Nephron (organoid): ENCODE measurements around the gene CDC25A.

Experiments
- H3K27ac Mint-ChIP-seq, 3 experiments: 2 replicates each; pipeline ENCODE4 v1.8.0; 2020; ENCODE audit warnings: mixed read lengths in 3 of 3, mild to moderate bottlenecking in 2 of 3, moderate library complexity in 1 of 3
- H3K27me3 Mint-ChIP-seq: 2 replicates; pipeline ENCODE4 v1.8.0; 2021; ENCODE audit warnings: low read depth, mild to moderate bottlenecking, moderate library complexity, mixed read lengths
- H3K36me3 Mint-ChIP-seq: 2 replicates; pipeline ENCODE4 v1.8.0; 2020; ENCODE audit warnings: low read depth, mixed read lengths
- H3K4me1 Mint-ChIP-seq: 2 replicates; pipeline ENCODE4 v1.8.0; 2020; ENCODE audit warnings: mixed read lengths
- H3K4me3 Mint-ChIP-seq, 3 experiments: 2 replicates each; pipeline ENCODE4 v1.8.0; 2020; ENCODE audit warnings: mild to moderate bottlenecking in 3 of 3, mixed read lengths in 3 of 3, moderate library complexity in 2 of 3
- H3K9me3 Mint-ChIP-seq: 2 replicates; pipeline ENCODE4 v1.8.0; 2020; ENCODE audit warnings: mixed read lengths
- TF ChIP-seq, protein P1 (sequence below), 3 experiments: fragments of 200-600 bp; sonication (generic); IDR thresholded peaks; one replicate each; pipeline ENCODE4 v1.5.0; 2021; ENCODE audit warnings: antibody characterized with exemption in 3 of 3; ENCODE audit not compliant: unreplicated experiment in 3 of 3

CDC25A gene

GRCh38 chr3:48156163-48156562 lies 32.1 kb downstream of the CDC25A start:
- Mint-ChIP-seq H3K4me3 (no peak overlapping the region), H3K9me3 (no peaks in the 10 kb centered on the region), H3K36me3 (peaks cover 32% of the 10 kb centered on the region), H3K27me3 (no peaks in the 10 kb centered on the region), H3K27ac (peak overlapping the region in 2 of 3 experiments; percentile 31 to 58), H3K4me1 (peaks cover 33% of the 10 kb centered on the region)
- TF ChIP-seq, protein P1, sequence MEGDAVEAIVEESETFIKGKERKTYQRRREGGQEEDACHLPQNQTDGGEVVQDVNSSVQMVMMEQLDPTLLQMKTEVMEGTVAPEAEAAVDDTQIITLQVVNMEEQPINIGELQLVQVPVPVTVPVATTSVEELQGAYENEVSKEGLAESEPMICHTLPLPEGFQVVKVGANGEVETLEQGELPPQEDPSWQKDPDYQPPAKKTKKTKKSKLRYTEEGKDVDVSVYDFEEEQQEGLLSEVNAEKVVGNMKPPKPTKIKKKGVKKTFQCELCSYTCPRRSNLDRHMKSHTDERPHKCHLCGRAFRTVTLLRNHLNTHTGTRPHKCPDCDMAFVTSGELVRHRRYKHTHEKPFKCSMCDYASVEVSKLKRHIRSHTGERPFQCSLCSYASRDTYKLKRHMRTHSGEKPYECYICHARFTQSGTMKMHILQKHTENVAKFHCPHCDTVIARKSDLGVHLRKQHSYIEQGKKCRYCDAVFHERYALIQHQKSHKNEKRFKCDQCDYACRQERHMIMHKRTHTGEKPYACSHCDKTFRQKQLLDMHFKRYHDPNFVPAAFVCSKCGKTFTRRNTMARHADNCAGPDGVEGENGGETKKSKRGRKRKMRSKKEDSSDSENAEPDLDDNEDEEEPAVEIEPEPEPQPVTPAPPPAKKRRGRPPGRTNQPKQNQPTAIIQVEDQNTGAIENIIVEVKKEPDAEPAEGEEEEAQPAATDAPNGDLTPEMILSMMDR (IDR thresholded peaks at IDR 0.05; ENCODE audit: unreplicated experiment in 3 of 3), result no peak

DNA sequence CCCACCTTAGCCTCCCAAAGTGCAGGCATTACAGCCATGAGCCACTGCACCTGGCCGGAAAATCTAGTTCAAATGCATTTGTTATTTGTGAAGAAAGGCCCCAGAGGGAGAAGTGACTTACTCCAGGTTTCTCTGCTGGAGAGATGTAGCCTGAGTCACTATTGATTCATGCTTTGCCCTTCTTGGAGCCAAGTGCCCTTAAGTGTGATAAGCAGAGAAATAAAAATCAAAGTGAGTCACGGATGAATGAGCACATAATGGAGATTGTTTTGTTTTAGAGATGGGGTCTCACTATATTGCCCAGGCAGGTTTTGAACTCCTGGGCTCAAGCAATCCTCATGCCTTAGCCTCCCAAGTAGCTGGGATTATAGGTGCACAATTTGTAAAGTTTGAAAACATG lies 33.1 kb downstream of the CDC25A start:
- no peak overlapping the region for H3K4me3 Mint-ChIP-seq
- H3K36me3 Mint-ChIP-seq, result peaks cover 26% of the 10 kb centered on the region
- peaks cover 37% of the 10 kb centered on the region for H3K4me1 Mint-ChIP-seq
- H3K9me3 Mint-ChIP-seq, result no peaks in the 10 kb centered on the region
- TF ChIP-seq, protein P1 (IDR thresholded peaks at IDR 0.05; ENCODE audit: unreplicated experiment in 3 of 3), result no peak
- H3K27ac Mint-ChIP-seq, result peak overlapping the region in 1 of 3 experiments; percentile 81
- H3K27me3 Mint-ChIP-seq, result no peaks in the 10 kb centered on the region

GRCh38 chr3:48151807-48152427 lies 36.3 kb downstream of the CDC25A start:
- Mint-ChIP-seq H3K27me3 (no peaks in the 10 kb centered on the region), H3K4me3 (no peak overlapping the region), H3K4me1 (peaks cover 31% of the 10 kb centered on the region), H3K9me3 (no peaks in the 10 kb centered on the region), H3K36me3 (no peaks in the 10 kb centered on the region), H3K27ac (peak overlapping the region; percentile 61 to 77 (median 76))
- TF ChIP-seq, protein P1 (IDR thresholded peaks at IDR 0.05; ENCODE audit: unreplicated experiment in 3 of 3), result no peak

GRCh38 chr3:48151058-48151806 lies 37.0 kb downstream of the CDC25A start:
- Mint-ChIP-seq H3K36me3 (no peaks in the 10 kb centered on the region), H3K27ac (peak overlapping the region; percentile 61 to 77 (median 76)), H3K9me3 (no peaks in the 10 kb centered on the region), H3K4me3 (no peak overlapping the region), H3K4me1 (peaks cover 29% of the 10 kb centered on the region), H3K27me3 (no peaks in the 10 kb centered on the region)
- TF ChIP-seq, protein P1 (IDR thresholded peaks at IDR 0.05; ENCODE audit: unreplicated experiment in 3 of 3), result peak; percentile 90

GRCh38 chr3:48143992-48144391 lies 44.2 kb downstream of the CDC25A start:
- TF ChIP-seq, protein P1 (IDR thresholded peaks at IDR 0.05; ENCODE audit: unreplicated experiment in 3 of 3), result no peak

More at GRCh38 chr3:48143992-48144391, 44.2 kb downstream of the CDC25A start:
- Mint-ChIP-seq H3K9me3 (no peaks in the 10 kb centered on the region), H3K4me1 (peaks cover 5% of the 10 kb centered on the region), H3K4me3 (no peak overlapping the region), H3K27ac (no peak overlapping the region), H3K27me3 (no peaks in the 10 kb centered on the region), H3K36me3 (no peaks in the 10 kb centered on the region)
